NK-92 treated with Interleukin-12 subunit alpha and Interleukin-12 subunit beta, amount 100 ng/mL, for 24 hours (cell line): ENCODE measurements around the gene GPR150.
"Not testable (repeated sequence)": the region's sequence is repeated elsewhere in the genome, so short reads cannot be mapped to it uniquely, and the experiment has no call there.

Source experiments
- DNase-seq: peaks from one replicate; lab custom pipeline; 2025; lab: John Stamatoyannopoulos, UW

GPR150 gene

GRCh38 chr5:95624368-95624767 lies 4.5 kb downstream of the GPR150 start:
- DNase-seq, result no peak

- DNase-seq, result no peak
Observed at GRCh38 chr5:95626701-95627100, 6.8 kb downstream of the GPR150 start.

- no peak for DNase-seq
Observed at GRCh38 chr5:95627971-95628810, 8.3 kb downstream of the GPR150 start.

- no peak for DNase-seq
Observed at GRCh38 chr5:95628933-95629332, 9.0 kb downstream of the GPR150 start.

- DNase-seq, result no peak
Observed at GRCh38 chr5:95630394-95630917, 10.6 kb downstream of the GPR150 start.

DNA sequence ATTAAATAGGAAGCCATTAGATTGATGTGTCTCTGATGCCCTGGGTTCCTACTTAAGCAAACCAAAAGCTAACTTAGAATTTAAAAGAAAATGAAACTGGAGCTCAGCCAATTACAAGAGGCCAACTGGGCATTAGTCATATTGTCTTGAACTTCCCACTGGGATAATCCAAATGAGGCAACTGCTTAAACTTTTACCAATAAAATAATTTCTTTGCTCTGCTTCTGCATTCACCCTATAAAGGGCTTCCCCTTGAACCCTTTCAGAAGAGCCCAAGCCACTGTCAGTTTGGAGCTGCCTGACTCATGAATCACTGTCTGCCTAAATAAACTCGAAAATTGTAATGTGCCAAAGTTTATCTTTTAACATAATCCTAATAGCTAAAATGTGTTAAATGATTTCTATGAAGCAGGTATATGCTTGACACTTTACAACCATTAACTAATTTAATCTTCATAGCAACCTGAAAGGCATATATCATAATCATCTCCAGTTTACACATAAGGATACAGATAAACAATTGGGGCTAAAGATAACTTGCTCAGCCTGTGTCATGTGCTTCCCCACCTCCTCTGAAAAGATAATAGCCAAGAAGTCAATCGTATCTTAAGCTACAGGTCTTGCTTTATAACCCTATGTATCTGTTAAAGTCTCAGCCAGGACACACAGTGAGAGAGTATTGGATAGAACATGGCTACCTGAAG lies 11.5 kb downstream of the GPR150 start:
- DNase-seq, result no peak

GRCh38 chr5:95631991-95632675 lies 12.2 kb downstream of the GPR150 start:
- peak; percentile 22 for DNase-seq

GRCh38 chr5:95632942-95633341 lies 13.1 kb downstream of the GPR150 start:
- DNase-seq, result not testable (repeated sequence)

- DNase-seq, result no peak
Observed at GRCh38 chr5:95633671-95634070, 13.8 kb downstream of the GPR150 start.

GRCh38 chr5:95634081-95634480 lies 14.2 kb downstream of the GPR150 start:
- DNase-seq, result no peak

DNA sequence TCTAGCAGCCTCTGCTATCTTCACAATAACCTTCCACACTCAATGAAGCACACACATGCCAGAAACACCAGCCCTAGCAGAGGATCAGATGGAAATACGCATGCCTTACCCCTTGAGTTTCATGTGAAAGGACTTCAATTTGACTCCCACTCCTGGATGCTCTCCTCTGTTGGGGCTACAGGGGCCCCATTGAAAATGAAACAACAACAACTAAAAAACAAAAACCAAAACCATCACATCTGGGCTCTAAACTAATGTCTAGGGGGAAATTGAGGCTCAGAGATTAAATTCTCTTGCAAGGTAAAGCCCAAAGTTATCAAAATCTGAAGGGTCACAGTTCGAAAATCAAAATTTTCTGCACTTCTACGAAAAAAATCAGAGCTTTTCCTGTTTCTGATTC lies 18.7 kb downstream of the GPR150 start:
- no peak for DNase-seq

- no peak for DNase-seq
Observed at GRCh38 chr5:95641741-95642220, 21.9 kb downstream of the GPR150 start.

DNA sequence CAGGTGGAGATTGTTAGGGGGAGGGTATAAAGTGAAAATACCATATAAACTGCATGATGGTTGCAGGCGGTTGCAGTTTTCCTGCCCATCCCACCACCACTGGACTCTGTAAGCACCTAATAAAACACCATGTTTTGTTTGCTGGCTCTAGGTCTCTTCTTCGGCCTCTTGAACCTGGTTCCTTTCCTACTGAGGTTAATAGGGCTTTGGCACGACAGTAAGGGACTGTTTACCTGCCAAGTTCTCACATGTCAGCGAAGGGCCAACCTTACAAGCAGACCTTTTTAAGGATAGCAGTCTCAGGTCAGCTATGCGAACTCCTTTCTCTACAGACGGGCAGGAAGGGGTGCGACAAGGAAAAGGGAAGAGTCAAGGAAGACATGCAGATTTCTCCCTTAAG lies 23.3 kb downstream of the GPR150 start:
- no peak for DNase-seq

DNA sequence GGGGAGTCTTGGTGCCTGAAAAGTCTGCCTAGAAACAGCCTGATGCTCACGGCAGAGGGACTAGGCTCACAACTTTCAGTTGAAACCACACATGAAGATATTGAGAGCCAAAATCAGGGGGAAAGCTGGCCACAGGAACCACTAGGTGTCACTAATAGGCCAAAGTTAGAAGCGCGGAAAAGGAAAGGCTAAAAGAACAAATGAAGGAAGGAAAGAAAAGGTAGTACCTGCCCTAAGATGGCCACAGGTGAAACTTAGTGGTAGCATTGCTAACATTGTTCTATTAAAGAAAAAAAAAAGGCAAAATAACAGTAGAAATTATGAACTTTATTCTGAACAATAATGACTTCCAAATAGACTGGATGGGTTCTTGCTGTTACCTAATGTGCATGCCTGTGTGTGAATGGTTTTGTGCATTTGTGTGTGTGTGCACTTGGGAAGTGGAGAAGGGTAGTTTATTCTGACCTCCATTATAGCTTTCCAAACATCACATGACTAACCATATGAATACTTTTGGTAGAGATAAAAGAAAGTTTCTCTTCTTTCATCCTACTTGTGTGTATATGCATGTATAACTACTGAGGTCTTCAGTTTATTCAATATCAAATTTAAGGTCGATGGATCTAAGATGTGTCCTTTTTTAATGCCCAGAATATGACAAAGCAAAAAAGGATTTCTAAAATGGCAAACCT lies 24.6 kb downstream of the GPR150 start:
- DNase-seq, result no peak

DNA sequence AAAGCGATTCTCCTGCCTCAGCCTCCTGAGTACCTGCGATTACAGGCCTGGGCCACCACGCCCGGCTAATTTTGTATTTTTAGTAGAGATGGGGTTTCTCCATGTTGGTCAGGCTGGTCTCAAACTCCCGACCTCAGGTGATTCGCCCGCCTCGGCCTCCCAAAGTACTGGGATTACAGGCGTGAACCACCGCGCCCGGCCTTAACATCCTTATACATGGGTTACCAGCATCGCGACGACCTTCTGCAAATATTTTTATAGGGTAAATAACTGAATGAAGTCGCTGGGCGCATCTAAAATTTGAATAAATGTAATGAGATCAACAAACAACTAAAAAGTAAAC lies 26.3 kb downstream of the GPR150 start:
- not testable (repeated sequence) for DNase-seq

- no peak for DNase-seq
Observed at GRCh38 chr5:95646569-95647431, 26.9 kb downstream of the GPR150 start, which contains the start of gene RFESD. RFESD (plus strand) TSS chr5:95646777; CDS start chr5:95652272, 5,495 bp downstream.

DNA sequence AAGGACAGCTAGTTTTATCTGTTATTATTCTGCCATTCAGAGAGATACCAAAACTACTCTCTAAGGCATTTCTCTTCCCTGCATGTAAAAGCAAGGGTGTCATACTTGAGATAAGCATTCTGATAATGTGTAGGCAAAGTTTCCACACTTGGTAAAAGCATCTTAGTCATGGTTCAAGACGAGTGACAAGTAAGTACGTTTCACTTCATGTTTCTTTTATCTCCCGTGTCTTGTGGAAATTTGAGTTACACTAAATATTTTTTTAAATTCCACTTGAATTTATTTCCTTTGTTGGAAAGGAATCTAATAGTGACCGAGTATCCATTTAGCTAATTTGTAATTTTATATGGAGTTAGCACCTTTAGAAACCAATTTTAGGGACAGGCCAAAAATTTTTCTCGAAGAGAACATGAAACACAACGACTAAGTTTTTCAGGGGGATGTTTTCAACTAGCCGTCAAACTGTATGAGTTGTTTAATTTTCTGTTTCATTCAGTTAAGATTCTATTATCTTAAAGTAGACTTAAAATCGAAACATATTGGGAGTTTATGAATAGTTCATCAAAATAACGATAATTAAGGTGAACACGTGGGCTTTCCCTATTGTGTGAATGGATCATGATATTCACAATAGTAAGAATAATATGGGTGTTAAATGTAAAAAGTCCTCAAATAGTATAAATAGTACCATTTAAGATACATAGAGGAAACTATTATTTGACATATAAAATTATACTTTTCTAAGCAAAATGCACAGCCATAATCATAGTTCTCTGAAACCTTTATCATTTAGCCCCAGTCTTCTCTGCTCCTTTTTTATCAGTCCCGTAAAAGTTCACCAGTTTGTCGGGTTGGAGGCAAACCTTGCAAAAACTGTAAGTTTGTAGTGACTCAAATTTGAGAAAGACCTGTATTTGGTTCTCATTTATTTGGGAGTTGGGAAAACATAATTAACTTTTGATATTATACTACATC lies 28.3 kb downstream of the GPR150 start:
- no peak for DNase-seq

GRCh38 chr5:95649274-95649673 lies 29.4 kb downstream of the GPR150 start:
- no peak for DNase-seq

DNA sequence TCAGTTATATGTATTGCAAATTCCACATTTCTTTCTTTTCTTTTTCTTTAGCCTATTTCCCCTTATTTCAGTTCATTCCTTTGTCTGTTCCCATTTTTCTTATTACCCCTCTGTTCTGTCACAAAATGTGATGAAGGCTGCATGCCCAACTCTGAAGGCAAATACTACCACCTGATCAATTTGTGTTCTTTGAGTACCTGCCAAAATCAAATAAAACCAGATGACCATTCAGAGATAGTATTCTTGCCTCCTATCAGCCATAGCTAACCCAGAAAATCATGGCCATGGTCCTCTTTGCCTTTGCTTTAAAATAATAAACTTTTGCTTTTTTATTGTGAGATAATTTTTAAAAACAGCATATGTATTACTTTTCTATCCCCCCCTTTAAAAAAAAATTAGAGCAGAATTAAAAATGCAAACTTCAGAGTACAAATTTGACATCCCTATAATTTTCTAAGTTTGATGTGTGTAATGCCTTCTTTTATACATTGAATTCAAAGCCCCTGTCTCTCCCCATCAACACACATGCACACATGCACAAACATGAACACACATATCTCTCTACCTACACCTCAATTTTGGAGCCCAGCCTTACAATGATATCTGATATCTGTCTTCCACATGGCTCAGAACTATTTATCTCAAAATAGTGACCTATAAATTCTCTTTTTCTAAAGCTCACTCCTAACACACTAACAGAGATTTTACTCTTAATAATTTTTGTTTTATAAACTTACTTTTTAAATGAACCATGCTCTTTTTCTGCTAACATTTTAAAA lies 30.1 kb downstream of the GPR150 start:
- no peak for DNase-seq
